Lower leg skin (tissue), 3 donors: Measurements from ENCODE around the gene SHFL.

ENCODE experiments used
- POLR2A ChIP-seq, 2 donors: fragments of 450-650 bp; IDR thresholded peaks; one replicate each; pipeline ENCODE4 v1.6.1; 2016 to 2017; ENCODE audit warnings: antibody characterized with exemption in 2 of 2, mild to moderate bottlenecking in 1 of 2, moderate library complexity in 1 of 2
- TF ChIP-seq, protein P1 (sequence below), 3 donors: fragments of 450-650 bp; IDR thresholded peaks; one replicate each; pipeline ENCODE4 v1.5.1; 2016; ENCODE audit warnings: antibody characterized with exemption in 3 of 3, mild to moderate bottlenecking in 3 of 3, moderate library complexity in 2 of 3

DNA sequence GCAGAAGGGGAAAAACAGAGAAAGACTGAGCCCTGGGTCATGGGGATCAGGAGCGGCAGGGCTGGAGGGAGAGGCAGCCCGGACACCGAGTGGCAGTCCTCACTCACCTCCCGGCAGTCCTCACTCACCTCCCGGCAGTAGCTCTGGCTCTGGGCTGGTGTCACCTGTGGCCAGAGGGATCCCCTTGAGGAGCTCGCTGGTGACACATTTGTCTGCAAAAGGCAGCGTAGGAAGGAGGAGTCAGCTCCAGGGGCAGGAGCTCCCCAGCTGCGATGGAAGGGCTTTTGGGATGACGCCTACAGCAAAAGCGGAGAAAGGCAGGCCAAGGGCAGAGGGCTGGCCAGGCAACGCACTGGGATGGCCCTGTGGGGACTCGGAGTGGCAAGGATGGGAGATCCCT is 32.8 kb downstream of the SHFL start:
- no peak for TF ChIP-seq POLR2A (IDR thresholded peaks at IDR 0.05)
- TF ChIP-seq, protein P1, sequence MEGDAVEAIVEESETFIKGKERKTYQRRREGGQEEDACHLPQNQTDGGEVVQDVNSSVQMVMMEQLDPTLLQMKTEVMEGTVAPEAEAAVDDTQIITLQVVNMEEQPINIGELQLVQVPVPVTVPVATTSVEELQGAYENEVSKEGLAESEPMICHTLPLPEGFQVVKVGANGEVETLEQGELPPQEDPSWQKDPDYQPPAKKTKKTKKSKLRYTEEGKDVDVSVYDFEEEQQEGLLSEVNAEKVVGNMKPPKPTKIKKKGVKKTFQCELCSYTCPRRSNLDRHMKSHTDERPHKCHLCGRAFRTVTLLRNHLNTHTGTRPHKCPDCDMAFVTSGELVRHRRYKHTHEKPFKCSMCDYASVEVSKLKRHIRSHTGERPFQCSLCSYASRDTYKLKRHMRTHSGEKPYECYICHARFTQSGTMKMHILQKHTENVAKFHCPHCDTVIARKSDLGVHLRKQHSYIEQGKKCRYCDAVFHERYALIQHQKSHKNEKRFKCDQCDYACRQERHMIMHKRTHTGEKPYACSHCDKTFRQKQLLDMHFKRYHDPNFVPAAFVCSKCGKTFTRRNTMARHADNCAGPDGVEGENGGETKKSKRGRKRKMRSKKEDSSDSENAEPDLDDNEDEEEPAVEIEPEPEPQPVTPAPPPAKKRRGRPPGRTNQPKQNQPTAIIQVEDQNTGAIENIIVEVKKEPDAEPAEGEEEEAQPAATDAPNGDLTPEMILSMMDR (IDR thresholded peaks at IDR 0.05), result no peak
